ENCODE data around the gene DGAT2.

GRCh38 chr11:75812542-75813040, 44.0 kb downstream of the DGAT2 start:
- TF ChIP-seq CTCF (IDR thresholded peaks at IDR 0.05; ENCODE audit: low read depth, low read length) (no peak), MYC (IDR thresholded peaks at IDR 0.05; ENCODE audit: low read depth, low read length) (no peak), POLR2A (IDR thresholded peaks at IDR 0.05; ENCODE audit: extremely low read depth, insufficient read length) (no peak), MAX (IDR thresholded peaks at IDR 0.05; ENCODE audit: low read depth, low read length) (no peak)
